Measurements from ENCODE around the gene PHF20.
A peak's percentile ranks its signal among the peaks of the same experiment; 100 is the strongest.
"Not testable (repeated sequence)": the region's sequence is repeated elsewhere in the genome, so short reads cannot be mapped to it uniquely, and the experiment has no call there.

PHF20 gene

GRCh38 chr20:35842361-35842760 is 70.5 kb downstream of the PHF20 start:
- DNase-seq = no peak

- not testable (repeated sequence) for DNase-seq
Measured at GRCh38 chr20:35843894-35844293, 72.1 kb downstream of the PHF20 start.

- no peak for DNase-seq
Measured at GRCh38 chr20:35845561-35845960, 73.7 kb downstream of the PHF20 start.

GRCh38 chr20:35849706-35850105 is 77.9 kb downstream of the PHF20 start:
- DNase-seq = no peak

- not testable (repeated sequence) for DNase-seq
Measured at GRCh38 chr20:35851659-35852058, 79.8 kb downstream of the PHF20 start.

- no peak for DNase-seq
Measured at GRCh38 chr20:35854713-35855348, 83.0 kb downstream of the PHF20 start.

GRCh38 chr20:35855641-35856040 is 83.8 kb downstream of the PHF20 start:
- DNase-seq = not testable (repeated sequence)

- DNase-seq = no peak
Measured at GRCh38 chr20:35856866-35857265, 85.1 kb downstream of the PHF20 start.

GRCh38 chr20:35866418-35867202 is 94.8 kb downstream of the PHF20 start:
- no peak for DNase-seq

- no peak for DNase-seq
Measured at GRCh38 chr20:35870541-35871258, 98.9 kb downstream of the PHF20 start.

- DNase-seq = no peak
Measured at GRCh38 chr20:35871259-35871771, 99.5 kb downstream of the PHF20 start.

GRCh38 chr20:35876033-35876320 is 104.2 kb downstream of the PHF20 start:
- DNase-seq = no peak

- DNase-seq = no peak
Measured at GRCh38 chr20:35877611-35878010, 105.8 kb downstream of the PHF20 start.

- DNase-seq = no peak
Measured at GRCh38 chr20:35878113-35878625, 106.4 kb downstream of the PHF20 start.

GRCh38 chr20:35881676-35882075 is 109.9 kb downstream of the PHF20 start:
- no peak for DNase-seq

- not testable (repeated sequence) for DNase-seq
Measured at GRCh38 chr20:35882427-35883161, 110.8 kb downstream of the PHF20 start.

- no peak for DNase-seq
Measured at GRCh38 chr20:35883336-35883777, 111.5 kb downstream of the PHF20 start.

GRCh38 chr20:35883778-35884540 is 112.1 kb downstream of the PHF20 start:
- peak; percentile 63 for DNase-seq

- DNase-seq = no peak
Measured at GRCh38 chr20:35884541-35884865, 112.7 kb downstream of the PHF20 start.

GRCh38 chr20:35885212-35885611 is 113.4 kb downstream of the PHF20 start:
- no peak for DNase-seq

GRCh38 chr20:35886537-35886936 is 114.7 kb downstream of the PHF20 start:
- DNase-seq = no peak
